Measurements from ENCODE around the gene PDHX. TPM values are rescaled to one million over a fixed set of nuclear protein-coding genes. Genes with fewer than 3 reads are reported as not detected.
A peak's percentile ranks its signal among the peaks of the same experiment; 100 is the strongest.
"Not testable (repeated sequence)": the region's sequence is repeated elsewhere in the genome, so short reads cannot be mapped to it uniquely, and the experiment has no call there.

The PDHX gene
- total RNA-seq, 1 donor from 2014 or later = 34.6 TPM

- no peaks in the 10 kb centered on the region for H3K4me1 Mint-ChIP-seq (ENCODE audit: unreplicated experiment)
- TF ChIP-seq CTCF (IDR thresholded peaks at IDR 0.05) = peak; percentile 66
- H3K27me3 Mint-ChIP-seq (ENCODE audit: unreplicated experiment) = no peaks in the 10 kb centered on the region
- no peak overlapping the region for H3K4me3 Mint-ChIP-seq (ENCODE audit: unreplicated experiment)
- peaks cover 8% of the 10 kb centered on the region for H3K36me3 Mint-ChIP-seq (ENCODE audit: unreplicated experiment)
- no peak for DNase-seq (ENCODE audit: extremely low spot score, unreplicated experiment)
- H3K9me3 Mint-ChIP-seq (ENCODE audit: unreplicated experiment) = no peaks in the 10 kb centered on the region
- no peak overlapping the region for H3K27ac Mint-ChIP-seq (ENCODE audit: unreplicated experiment)
These were observed 25.6 kb upstream of the PDHX start for GRCh38 chr11:34890812-34891211.

- no peaks in the 10 kb centered on the region for H3K27me3 Mint-ChIP-seq (ENCODE audit: unreplicated experiment)
- H3K4me1 Mint-ChIP-seq (ENCODE audit: unreplicated experiment) = no peaks in the 10 kb centered on the region
- TF ChIP-seq CTCF (IDR thresholded peaks at IDR 0.05) = no peak
- DNase-seq (ENCODE audit: extremely low spot score, unreplicated experiment) = no peak
- peaks cover 8% of the 10 kb centered on the region for H3K36me3 Mint-ChIP-seq (ENCODE audit: unreplicated experiment)
- H3K27ac Mint-ChIP-seq (ENCODE audit: unreplicated experiment) = no peak overlapping the region
- H3K9me3 Mint-ChIP-seq (ENCODE audit: unreplicated experiment) = peaks cover 5% of the 10 kb centered on the region
- H3K4me3 Mint-ChIP-seq (ENCODE audit: unreplicated experiment) = no peak overlapping the region
These were observed 24.8 kb upstream of the PDHX start for GRCh38 chr11:34891611-34892010.

GRCh38 chr11:34893416-34893815 is 23.0 kb upstream of the PDHX start:
- Mint-ChIP-seq H3K4me3 (ENCODE audit: unreplicated experiment) (no peak overlapping the region), H3K36me3 (ENCODE audit: unreplicated experiment) (peaks cover 4% of the 10 kb centered on the region), H3K27ac (ENCODE audit: unreplicated experiment) (no peak overlapping the region)

GRCh38 chr11:34896191-34896590 is 20.2 kb upstream of the PDHX start:
- H3K4me1 Mint-ChIP-seq (ENCODE audit: unreplicated experiment); DNase-seq (ENCODE audit: extremely low spot score, unreplicated experiment); H3K9me3 Mint-ChIP-seq (ENCODE audit: unreplicated experiment); H3K27me3 Mint-ChIP-seq (ENCODE audit: unreplicated experiment); H3K27ac Mint-ChIP-seq (ENCODE audit: unreplicated experiment); H3K36me3 Mint-ChIP-seq (ENCODE audit: unreplicated experiment); H3K4me3 Mint-ChIP-seq (ENCODE audit: unreplicated experiment): not testable (repeated sequence)

More at GRCh38 chr11:34893416-34893815, 23.0 kb upstream of the PDHX start:
- no peak for TF ChIP-seq CTCF (IDR thresholded peaks at IDR 0.05)
- no peaks in the 10 kb centered on the region for H3K27me3 Mint-ChIP-seq (ENCODE audit: unreplicated experiment)
- H3K4me1 Mint-ChIP-seq (ENCODE audit: unreplicated experiment) = no peaks in the 10 kb centered on the region
- DNase-seq (ENCODE audit: extremely low spot score, unreplicated experiment) = no peak
- H3K9me3 Mint-ChIP-seq (ENCODE audit: unreplicated experiment) = peaks cover 6% of the 10 kb centered on the region

GRCh38 chr11:34897171-34897870 is 19.1 kb upstream of the PDHX start:
- Mint-ChIP-seq H3K9me3 (ENCODE audit: unreplicated experiment) (peaks cover 9% of the 10 kb centered on the region), H3K36me3 (ENCODE audit: unreplicated experiment) (peaks cover 5% of the 10 kb centered on the region), H3K4me3 (ENCODE audit: unreplicated experiment) (no peak overlapping the region), H3K27ac (ENCODE audit: unreplicated experiment) (no peak overlapping the region), H3K27me3 (ENCODE audit: unreplicated experiment) (no peaks in the 10 kb centered on the region), H3K4me1 (ENCODE audit: unreplicated experiment) (no peaks in the 10 kb centered on the region)
- no peak for TF ChIP-seq CTCF (IDR thresholded peaks at IDR 0.05)
- DNase-seq (ENCODE audit: extremely low spot score, unreplicated experiment) = no peak

All from osteocyte (in vitro differentiated cells).